Activated T-helper 1 cell treated with Interleukin-2 at 50 U/mL for 16 hours (primary cell): ENCODE data around the gene ORC5.
"Not testable (repeated sequence)": the region's sequence is repeated elsewhere in the genome, so short reads cannot be mapped to it uniquely, and the experiment has no call there.

ENCODE experiments used
- DNase-seq: peaks from one replicate; pipeline ENCODE4 v3.0.0-alpha.2; 2020; ENCODE audit warnings: low read depth

The ORC5 gene

GRCh38 chr7:104185346-104185745, 22.5 kb downstream of the ORC5 start:
- DNase-seq, result no peak

- no peak for DNase-seq
Measured at GRCh38 chr7:104179178-104179577, 28.6 kb downstream of the ORC5 start.

DNA sequence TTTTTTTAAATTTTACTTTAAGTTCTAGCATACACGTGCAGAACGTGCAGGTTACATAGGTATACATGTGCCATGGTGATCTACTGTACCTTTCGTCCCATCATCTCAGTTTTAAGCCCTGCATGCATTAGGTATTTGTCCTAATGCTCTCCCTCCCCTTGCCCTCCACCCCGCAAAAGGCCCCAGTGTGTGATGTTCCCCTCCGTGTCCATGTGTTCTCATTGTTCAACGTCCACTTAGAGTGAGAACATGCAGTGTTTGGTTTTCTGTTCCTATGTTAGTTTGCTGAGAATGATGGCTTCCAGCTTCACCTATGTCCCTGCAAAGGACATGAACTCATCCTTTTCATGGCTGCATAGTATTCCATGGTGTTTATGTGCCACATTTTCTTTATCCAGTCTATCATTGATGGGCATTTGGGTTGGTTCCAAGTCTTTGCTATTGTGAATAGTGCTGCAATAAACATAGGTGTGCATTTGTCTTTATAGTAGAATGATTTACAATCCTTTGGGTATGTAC, 30.2 kb downstream of the ORC5 start:
- not testable (repeated sequence) for DNase-seq

GRCh38 chr7:104176332-104176731, 31.5 kb downstream of the ORC5 start:
- no peak for DNase-seq

GRCh38 chr7:104175361-104175984, 32.3 kb downstream of the ORC5 start:
- DNase-seq, result no peak

GRCh38 chr7:104174798-104175197, 33.0 kb downstream of the ORC5 start:
- DNase-seq, result no peak

DNA sequence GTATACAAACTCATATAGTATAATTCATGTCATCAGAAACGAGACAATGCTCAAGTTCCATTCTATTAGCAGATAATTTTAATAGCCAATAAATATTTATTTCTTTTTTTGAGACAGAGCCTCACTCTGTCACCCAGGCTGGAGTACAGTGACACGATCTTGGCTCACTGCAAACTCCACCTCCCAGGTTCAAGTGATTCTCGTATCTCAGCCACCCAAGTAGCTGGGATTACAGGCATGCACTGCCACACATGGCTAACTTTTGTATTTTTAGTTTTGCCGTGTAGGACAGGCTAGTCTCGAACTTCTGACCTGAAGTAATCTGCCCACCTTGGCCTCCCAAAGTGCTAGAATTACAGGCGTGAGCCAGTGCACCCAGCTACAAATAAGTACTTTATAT, 45.7 kb downstream of the ORC5 start:
- no peak for DNase-seq

DNA sequence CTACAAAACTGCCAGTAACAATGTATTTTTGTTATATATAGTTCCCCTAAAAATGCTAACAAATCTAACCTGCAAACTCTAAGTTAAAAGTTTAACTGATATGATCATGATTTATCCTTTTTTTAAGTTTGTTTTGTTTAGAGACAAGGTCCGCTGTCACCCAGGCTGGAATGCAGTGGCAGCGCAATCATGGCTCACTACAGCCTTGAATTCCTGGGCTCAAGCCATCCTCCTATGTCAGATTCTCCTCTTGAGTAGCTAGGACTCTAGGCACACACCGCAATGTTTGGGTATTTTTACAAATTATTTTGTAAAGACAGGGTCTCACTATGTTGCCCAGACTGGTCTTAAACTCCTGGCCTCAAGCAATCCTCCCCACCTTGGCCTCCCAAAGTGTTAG, 46.6 kb downstream of the ORC5 start:
- DNase-seq, result no peak

GRCh38 chr7:104160375-104160774, 47.4 kb downstream of the ORC5 start:
- DNase-seq, result no peak

DNA sequence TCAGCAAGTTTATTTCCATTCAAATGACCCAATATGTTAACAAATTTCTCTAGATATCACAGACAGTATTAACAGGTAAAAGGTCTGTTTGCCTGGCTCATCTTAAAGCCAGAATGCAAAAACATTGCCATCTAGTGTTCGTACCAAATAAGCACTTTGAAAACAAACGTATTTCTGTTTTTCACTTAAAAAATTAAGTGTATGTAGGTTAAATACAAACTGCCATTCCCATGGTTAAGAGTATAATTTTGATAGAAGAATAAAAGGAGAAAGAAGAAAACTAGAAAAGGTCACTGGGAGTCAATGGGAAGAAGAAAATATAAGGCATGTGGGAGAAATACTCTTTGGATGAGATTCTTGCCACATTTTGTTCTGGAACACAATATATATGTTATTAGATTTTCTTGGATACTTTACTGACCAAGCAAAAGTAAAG, 51.0 kb downstream of the ORC5 start:
- DNase-seq, result no peak

DNA sequence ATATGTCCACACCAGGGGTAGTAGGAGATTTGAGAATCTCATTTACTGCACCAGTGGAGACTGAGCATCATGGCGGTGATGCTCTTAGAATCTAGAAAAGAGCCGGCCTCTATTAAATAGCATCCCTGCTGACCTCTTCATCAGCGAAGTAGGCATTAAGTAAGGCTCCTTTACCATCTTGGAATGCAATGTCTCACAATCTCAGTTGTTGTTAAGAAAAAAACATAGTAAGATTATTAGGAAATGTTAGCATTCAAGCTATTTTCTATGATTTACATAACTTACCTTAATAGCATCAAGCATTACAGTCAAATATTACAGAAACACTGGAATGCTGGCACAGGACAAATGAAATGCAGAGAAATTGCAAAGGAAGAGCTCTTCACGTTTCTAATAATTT, 54.5 kb downstream of the ORC5 start:
- no peak for DNase-seq

- DNase-seq, result no peak
Measured at GRCh38 chr7:104152468-104152867, 55.3 kb downstream of the ORC5 start.

GRCh38 chr7:104150470-104150869, 57.3 kb downstream of the ORC5 start:
- no peak for DNase-seq

- no peak for DNase-seq
Measured at GRCh38 chr7:104149822-104150221, 58.0 kb downstream of the ORC5 start.

DNA sequence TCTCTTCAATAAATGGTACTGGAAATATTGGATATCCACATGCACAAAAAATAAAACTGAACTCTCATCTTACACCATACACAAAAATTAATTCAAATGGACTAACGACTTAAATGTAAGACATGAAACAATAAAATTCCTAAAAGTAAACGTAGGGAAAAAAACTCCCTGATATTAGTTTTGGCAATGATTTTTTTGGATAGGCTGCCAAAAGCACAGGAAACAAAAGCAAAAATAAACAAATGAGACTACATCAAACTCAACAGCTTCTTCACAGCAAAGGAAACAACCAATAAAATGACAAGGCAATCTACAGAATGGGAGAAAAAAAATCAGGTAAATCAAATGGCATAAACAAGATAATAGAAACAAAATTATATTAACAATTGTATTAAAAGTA, 65.7 kb downstream of the ORC5 start:
- DNase-seq, result no peak

- no peak for DNase-seq
Measured at GRCh38 chr7:104137971-104138370, 69.8 kb downstream of the ORC5 start.

DNA sequence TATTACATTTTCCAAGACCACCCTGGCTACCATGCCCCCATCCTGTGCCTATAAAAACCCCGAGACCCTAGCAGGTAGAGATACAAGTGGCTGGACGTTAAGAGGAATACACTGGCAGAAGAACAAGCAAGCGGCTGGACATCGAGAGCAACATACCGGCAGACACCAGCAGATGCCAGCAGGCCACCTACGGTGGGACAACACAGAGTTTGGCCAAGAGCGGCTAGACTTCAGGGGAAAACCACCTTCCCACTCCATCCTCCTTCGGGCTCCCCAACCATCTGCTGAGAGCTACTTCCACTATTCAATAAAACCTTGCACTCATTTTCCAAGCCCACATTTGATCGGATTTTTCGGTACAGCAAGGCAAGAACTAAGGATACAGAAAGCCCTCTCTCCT, 70.3 kb downstream of the ORC5 start:
- no peak for DNase-seq

GRCh38 chr7:104136981-104137380, 70.8 kb downstream of the ORC5 start:
- no peak for DNase-seq

DNA sequence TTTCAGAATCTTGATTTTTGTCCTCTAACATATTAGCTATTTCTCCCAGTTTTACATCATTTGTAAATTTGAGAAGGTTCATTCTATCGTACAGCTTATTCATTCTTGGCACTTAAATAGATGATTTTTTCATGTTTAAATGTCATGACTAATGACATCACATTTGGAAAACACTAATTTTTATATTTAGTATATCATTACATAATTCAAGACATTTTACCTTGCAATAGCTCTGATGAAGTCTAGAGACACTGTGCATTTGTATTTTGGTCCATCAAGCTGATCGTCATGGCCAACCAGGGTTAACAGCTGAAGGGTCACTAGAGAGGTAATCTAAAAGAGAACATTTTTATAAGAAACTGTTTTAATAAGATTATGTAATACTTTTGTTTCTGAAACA, 71.3 kb downstream of the ORC5 start:
- DNase-seq, result no peak

DNA sequence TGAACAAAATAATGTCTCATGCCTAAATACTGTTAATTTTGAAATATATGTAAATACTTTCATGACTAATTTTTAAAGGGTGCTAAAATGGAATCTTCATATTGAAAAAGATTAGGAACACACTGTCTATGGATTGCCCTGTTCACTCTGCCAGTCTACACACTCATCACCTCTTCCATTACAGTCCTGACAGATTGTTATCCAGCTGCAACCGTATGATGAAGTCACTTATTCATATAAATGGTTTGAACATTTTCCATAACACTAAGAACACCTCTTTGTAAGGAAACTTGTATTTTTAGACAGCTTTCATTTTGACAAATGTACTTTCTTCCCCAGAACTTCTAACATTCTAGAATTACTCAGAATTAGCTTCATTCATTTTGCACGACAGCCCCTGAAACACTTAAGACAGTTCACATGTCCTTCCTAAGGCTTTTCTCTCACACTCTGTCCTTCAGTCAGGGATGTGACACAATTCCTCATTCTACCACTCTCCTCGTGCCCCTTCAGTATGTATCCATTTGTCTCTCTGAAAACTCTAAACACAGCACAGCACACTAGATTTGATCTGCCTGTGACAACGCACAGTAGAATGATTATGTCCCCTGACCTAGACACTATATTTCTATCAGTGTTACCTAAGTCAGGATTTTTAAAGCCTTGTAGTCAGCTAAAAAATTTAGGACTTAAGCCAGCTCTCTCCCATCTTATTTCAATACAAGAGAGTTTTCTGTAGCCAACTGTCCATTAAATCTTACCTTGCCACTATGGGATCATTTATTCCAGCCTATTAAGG, 71.9 kb downstream of the ORC5 start:
- no peak for DNase-seq

DNA sequence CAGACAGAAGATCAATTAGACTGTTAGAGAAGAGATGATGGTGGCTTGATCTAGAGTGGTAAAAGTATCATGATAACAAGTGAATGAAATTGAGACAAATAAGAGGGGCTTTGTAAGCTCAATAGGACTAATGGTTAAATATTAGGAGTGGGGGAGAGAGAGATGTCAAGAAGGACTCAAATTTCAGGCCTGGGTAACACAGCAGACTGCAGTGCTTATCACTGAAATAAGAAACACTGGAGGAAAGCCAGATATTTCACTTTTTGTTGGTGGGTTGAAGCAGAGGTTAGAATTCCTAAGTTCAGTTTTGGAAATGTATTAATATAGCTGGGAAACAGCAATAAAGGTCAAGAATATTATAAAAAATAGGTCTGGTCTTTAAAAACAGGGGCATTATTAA, 74.6 kb downstream of the ORC5 start:
- no peak for DNase-seq

- no peak for DNase-seq
Measured at GRCh38 chr7:104130726-104131125, 77.1 kb downstream of the ORC5 start.

GRCh38 chr7:104127204-104127603, 80.6 kb downstream of the ORC5 start:
- DNase-seq, result no peak

DNA sequence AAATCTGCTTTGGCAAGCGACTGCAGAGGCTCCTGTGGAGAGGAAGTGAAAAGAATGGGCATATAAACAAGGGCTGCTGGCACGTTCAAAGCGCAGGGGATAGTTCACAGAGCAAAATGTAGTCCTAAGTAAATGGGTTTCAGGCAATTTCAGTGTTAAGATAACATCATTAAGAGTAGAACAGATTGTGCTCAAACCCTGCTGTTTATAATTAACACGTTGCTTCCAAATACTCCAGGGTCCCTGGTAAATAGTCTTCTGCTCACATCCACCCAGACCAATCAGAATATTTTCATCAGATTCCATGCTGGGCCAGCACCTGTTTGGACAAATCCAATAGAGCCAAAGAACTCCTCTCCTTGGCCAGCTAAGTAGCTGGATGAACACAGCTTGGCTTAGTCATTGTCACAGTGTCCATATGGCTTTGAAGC, 81.4 kb downstream of the ORC5 start:
- no peak for DNase-seq
